Measurements from ENCODE around the gene LAMA5.
A peak's percentile ranks its signal among the peaks of the same experiment; 100 is the strongest.

Gene LAMA5

DNA sequence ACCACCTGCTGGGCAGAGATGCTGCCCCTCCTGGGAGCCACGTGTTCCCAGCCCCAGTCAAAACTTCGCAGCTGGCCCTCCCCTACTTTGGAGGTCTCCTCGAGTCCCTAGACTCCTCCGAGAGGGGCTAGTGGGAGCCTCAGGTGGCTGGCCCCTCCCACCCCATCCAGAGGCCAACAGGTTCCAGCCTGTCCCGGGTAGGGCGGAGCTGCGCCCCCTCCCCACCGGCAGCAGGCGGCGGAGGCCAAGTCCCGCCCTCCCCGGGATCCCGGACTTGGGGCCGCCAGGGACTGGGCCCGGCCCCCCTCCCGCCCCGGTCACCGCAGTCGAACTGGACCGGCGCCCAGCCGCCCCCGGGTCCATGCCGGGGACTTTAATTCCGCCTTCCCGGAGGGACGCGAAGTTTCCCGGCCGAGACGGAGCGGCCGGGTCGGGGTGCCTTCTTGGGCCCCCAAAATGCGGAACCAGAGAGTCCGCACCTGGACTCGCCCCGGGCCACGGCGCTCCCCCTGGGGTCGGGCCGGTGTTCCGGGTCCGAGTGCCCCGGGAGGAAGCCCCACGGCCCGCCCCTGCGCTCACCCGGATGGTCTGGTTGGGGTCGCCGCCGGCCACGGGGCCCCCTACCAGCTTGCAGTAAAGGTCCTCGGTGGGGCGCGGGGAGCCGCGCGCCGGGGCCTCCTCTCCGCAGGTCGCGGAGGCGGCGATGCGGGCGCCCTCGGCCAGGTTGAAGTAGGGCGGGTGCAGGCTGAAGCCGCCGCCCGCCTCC lies 559 bp downstream of the LAMA5 start:
- Histone ChIP-seq H3K27ac (peak overlapping the region; percentile 14 to 80 (median 67); a peak in 21 of 22 replicates), H3K27me3 (peaks cover 16 to 57% (median 44%) of the 10 kb centered on the region in 11 experiments), H4K20me1 (peaks cover 5 to 83% (median 49%) of the 10 kb centered on the region in 11 experiments; a peak in 20 of 22 replicates), H3K4me2 (peak overlapping the region; percentile 96 to 100 (median 99)), H3K4me1 (peaks cover 54 to 84% (median 79%) of the 10 kb centered on the region in 10 experiments), H3K36me3 (no peaks in the 10 kb centered on the region; a peak in 1 of 22 replicates), H3K4me3 (peak overlapping the region; percentile 72 to 87 (median 80)), H3K9me3 (replicated peaks in 1 of 11) (no peaks in the 10 kb centered on the region), H3K9ac (peak overlapping the region; percentile 71 to 87 (median 80))
- TF ChIP-seq Cebpa-rat (IDR thresholded peaks at IDR 0.05) = no peak

DNA sequence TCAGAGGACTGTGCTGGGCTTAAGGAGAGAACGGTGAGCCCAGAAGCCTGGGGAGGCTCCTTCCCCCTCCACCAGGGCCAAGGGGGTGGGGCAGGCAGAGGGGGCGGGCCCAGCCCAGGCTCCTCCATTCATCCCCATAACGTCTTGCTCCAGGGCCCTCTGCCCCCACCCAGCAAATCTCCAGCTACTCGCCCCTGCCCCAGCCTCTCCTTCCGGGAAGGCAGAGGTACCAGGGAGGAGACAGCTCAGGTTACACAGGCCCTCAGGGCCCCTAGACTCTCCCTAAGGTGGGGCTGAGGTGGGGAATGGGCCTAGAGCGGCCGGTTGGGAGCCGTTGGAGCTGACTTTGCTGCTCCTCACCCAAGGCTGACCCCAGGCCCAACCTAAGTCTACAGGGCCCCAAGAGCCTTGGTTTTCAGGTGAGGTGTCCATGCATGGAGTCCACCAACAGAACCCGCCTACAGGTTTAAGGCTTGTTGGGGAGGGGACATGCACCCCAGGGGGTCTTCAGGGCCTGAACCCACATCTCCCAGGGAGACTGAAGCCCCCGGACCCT lies 1.2 kb downstream of the LAMA5 start:
- Histone ChIP-seq H3K27ac (peak overlapping the region in 3 of 11 experiments; percentile 67 to 80 (median 72); a peak in 5 of 22 replicates), H3K27me3 (peaks cover 16 to 57% (median 44%) of the 10 kb centered on the region in 11 experiments), H3K9me3 (replicated peaks in 1 of 11) (no peaks in the 10 kb centered on the region), H4K20me1 (peaks cover 5 to 83% (median 49%) of the 10 kb centered on the region in 11 experiments; a peak in 20 of 22 replicates), H3K4me2 (peak overlapping the region; percentile 96 to 100 (median 99)), H3K4me3 (peak overlapping the region; percentile 72 to 87 (median 80)), H3K4me1 (peaks cover 54 to 90% (median 79%) of the 10 kb centered on the region in 10 experiments), H3K9ac (peak overlapping the region; percentile 71 to 87 (median 80); a peak in 18 of 22 replicates), H3K36me3 (no peaks in the 10 kb centered on the region; a peak in 1 of 22 replicates)
- TF ChIP-seq Cebpa-rat (IDR thresholded peaks at IDR 0.05) = no peak

DNA sequence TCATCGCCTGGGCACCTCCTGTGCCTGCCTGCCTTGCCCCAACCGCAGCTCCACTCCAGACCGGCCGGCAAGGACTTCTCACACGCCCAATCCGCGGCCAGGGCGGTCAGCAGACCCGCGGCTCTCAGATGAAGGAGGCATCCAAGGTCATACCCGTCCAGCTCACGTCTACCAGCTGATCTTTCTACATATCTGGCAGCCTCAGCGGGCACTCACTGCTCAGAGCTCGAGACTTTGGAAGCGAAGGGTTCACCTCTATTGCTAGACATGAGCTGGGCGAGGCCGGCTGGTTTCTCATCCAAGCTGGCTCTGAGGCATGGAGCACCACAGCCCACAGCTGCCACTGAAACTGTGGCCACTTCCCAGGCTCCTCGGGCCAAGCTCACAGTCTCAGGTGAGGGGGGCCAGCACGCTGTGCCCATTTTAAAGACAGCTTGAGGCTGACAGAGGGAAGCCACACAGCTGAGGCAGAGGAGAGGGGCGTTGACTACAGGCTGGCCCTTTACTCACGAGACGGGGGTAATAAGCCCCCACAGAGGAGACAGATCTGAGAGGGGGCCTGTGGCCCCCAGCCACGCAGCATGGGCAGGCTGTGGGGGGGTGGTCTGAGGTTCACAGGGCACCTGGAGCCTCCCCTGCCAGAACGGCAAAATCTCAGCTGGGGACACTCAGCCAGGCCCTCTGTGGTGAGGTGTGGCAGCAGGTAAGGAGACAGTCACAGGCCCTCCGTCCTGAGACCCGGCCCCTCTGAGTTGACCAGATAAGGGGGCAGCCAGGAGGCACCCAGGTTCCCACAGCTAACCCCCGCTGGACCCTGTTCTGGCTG lies 2.0 kb downstream of the LAMA5 start:
- peak overlapping the region; percentile 28 to 100 (median 99); a peak in 21 of 22 replicates for H3K4me2 ChIP-seq
- H3K4me3 ChIP-seq = no peak overlapping the region; a peak in 1 of 20 replicates

DNA sequence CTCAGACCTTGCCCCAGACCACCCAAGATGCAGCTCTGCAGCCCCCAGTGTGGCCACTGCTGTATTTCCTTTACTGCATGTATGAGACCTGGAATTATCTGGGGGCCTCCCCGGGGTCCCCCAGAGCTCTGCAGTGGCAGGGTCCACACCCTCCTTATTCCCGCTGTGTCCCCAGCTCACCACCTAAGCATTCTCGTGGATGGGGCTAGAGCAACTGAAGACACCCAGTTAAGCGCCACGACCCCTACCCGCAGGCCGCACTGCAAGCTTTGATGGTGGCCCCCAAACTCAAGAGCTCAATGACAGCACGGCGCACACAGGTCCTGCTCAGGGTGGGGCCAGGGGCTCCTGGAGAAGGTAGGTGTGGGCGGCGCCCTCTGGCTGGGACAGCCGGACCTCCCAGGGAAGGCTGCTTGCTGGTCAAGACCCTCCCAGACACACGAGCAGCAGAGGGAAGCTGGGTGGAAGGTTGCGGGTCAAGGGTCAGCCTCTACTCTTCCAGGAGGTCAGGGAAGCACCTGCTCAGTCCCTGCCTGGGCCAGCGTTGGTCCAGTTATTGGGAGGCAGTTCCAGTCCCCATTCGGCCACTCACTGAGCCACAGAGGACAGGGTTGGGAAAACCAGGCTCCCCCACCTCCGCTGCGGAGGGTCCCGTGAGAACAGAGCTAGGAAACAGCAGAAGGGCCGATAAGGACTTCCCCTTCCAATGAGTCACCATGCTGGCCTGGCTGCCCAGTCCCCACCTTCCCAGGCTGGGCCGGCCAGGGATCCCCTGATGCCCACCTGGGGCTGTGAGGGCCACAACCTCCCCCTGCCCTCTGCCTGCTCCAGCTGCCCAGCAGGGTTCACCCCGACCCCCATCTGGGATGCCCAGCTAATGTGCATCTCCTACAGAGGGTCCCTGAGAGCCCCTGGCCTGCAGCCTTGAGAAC lies 2.9 kb downstream of the LAMA5 start:
- Histone ChIP-seq H3K27ac (peak overlapping the region in 2 of 11 experiments; percentile 22 to 31; a peak in 3 of 22 replicates), H3K4me1 (peaks cover 41 to 82% (median 70%) of the 10 kb centered on the region in 10 experiments), H3K27me3 (peaks cover 16 to 45% (median 37%) of the 10 kb centered on the region in 11 experiments), H3K9ac (peak overlapping the region in 7 of 11 experiments; percentile 6 to 56 (median 42); a peak in 9 of 22 replicates), H4K20me1 (peaks cover 5 to 71% (median 49%) of the 10 kb centered on the region in 11 experiments; a peak in 20 of 22 replicates), H3K9me3 (replicated peaks in 1 of 11) (no peaks in the 10 kb centered on the region), H3K4me3 (no peak overlapping the region), H3K36me3 (no peaks in the 10 kb centered on the region; a peak in 1 of 22 replicates), H3K4me2 (peak overlapping the region; percentile 28 to 99 (median 46))
- no peak for TF ChIP-seq Cebpa-rat (IDR thresholded peaks at IDR 0.05)

More for the DNA sequence above, 2.0 kb downstream of the LAMA5 start:
- no peaks in the 10 kb centered on the region for H3K9me3 ChIP-seq (replicated peaks in 1 of 11)
- no peaks in the 10 kb centered on the region; a peak in 1 of 22 replicates for H3K36me3 ChIP-seq
- peak overlapping the region in 3 of 11 experiments; percentile 2 to 33 (median 20); a peak in 1 of 22 replicates for H3K9ac ChIP-seq
- H4K20me1 ChIP-seq = peaks cover 5 to 76% (median 49%) of the 10 kb centered on the region in 11 experiments; a peak in 20 of 22 replicates
- peaks cover 16 to 55% (median 44%) of the 10 kb centered on the region in 11 experiments for H3K27me3 ChIP-seq
- TF ChIP-seq Cebpa-rat (IDR thresholded peaks at IDR 0.05) = no peak
- peaks cover 51 to 87% (median 73%) of the 10 kb centered on the region in 10 experiments for H3K4me1 ChIP-seq
- no peak overlapping the region for H3K27ac ChIP-seq

DNA sequence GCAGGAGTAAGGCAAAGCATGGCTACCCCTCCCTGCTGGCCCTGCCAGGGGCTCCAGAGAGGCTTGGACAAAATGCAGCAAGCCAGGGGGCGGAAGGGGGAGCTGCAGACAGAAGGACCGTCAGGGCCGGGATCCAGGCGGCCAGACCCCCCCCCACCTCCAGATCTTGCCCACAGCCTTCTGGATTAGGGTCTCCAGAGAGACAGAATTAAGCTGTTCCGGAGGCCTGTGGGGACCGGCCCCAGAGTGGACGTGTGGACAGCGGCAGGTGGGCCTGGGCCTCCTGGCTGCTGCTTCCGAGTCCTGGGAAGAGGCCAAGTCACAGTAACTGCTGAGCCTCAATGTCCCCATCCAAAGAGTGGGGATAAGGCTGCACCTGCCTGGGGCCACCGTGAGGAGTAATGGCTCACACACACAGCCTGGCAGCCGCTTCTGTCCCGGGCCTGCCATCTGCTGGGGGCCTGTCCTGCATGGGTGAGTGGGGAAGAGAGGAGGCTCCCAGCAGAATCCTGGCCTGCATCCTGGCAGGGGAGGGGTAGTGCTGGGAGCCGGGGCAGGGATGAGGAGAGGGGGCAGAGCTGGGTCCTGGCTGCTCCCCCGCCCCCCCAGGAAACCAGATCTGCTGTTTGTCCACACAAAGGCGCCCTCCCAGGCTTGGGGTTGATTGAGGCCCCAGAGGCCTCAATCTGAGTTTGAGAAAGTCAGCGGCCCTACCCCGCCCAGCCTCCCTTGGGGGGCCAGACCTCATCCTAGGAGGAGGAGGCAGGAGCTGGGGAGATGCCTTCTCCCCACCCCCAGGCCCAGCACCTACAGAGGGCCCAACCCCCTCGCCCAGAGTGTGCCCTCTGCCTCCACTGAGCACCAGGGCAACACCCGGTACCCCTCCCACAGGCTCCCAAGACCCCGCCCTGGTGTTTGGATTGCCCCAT lies 3.9 kb downstream of the LAMA5 start:
- Histone ChIP-seq H3K9ac (peak overlapping the region in 7 of 11 experiments; percentile 6 to 56 (median 44); a peak in 10 of 22 replicates), H3K4me3 (no peak overlapping the region), H3K9me3 (replicated peaks in 1 of 11) (no peaks in the 10 kb centered on the region), H3K4me2 (peak overlapping the region; percentile 28 to 99 (median 46); a peak in 17 of 22 replicates), H3K27me3 (peaks cover 12 to 37% (median 29%) of the 10 kb centered on the region in 11 experiments), H3K36me3 (no peaks in the 10 kb centered on the region; a peak in 1 of 22 replicates), H3K4me1 (peaks cover 40 to 82% (median 70%) of the 10 kb centered on the region in 10 experiments), H3K27ac (peak overlapping the region in 4 of 11 experiments; percentile 10 to 31 (median 24); a peak in 4 of 22 replicates), H4K20me1 (peaks cover 5 to 76% (median 55%) of the 10 kb centered on the region in 11 experiments; a peak in 20 of 22 replicates)
- no peak for TF ChIP-seq Cebpa-rat (IDR thresholded peaks at IDR 0.05)

DNA sequence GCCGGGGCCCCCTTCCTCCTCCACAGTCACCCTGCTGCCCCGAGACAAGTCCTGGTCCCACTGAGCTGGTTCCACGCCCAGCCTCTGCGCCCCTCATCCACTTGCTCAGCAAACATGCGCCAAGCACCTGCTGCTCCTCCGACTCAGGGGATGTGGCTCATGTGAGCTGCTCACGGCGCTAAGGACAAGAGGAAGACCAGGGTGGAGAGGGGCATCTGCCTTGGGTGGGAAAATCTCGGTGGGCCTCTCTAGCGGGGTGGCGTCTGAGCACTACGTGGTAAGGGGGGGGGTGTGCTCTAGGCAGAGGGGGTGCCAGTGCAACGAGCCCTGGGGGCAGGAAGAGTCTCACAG lies 4.5 kb downstream of the LAMA5 start:
- Histone ChIP-seq H3K4me3 (no peak overlapping the region), H4K20me1 (peaks cover 5 to 77% (median 48%) of the 10 kb centered on the region in 11 experiments; a peak in 20 of 22 replicates), H3K36me3 (no peaks in the 10 kb centered on the region; a peak in 1 of 22 replicates), H3K4me1 (peaks cover 40 to 82% (median 70%) of the 10 kb centered on the region in 10 experiments), H3K9ac (peak overlapping the region in 2 of 11 experiments; percentile 14 to 56; a peak in 1 of 22 replicates), H3K27ac (peak overlapping the region in 1 of 11 experiments; percentile 31; a peak in 1 of 22 replicates), H3K4me2 (peak overlapping the region in 6 of 11 experiments; percentile 11 to 99 (median 99); a peak in 10 of 22 replicates), H3K9me3 (replicated peaks in 1 of 11) (no peaks in the 10 kb centered on the region), H3K27me3 (peaks cover 12 to 35% (median 26%) of the 10 kb centered on the region in 11 experiments)
- no peak for TF ChIP-seq Cebpa-rat (IDR thresholded peaks at IDR 0.05)

Measured in BLaER1 treated with 17β-estradiol and CSF1 and Interleukin-3, amounts not matched to agents 10 nM and 100 nM (cell line).